ENCODE measurements around the gene EGFL7. TPM values are rescaled to one million over a fixed set of nuclear protein-coding genes. Genes with fewer than 3 reads are reported as not detected.

Gene EGFL7
- total and polyA plus RNA-seq, 9 donors = 0.18 to 113 (median 43.4) TPM

GRCh38 chr9:136695955-136696354 is 33.2 kb downstream of the EGFL7 start:
- 72 to 84% (median 78%) methylated on average over 22 to 23 of the region's 23 CpGs for WGBS, 3 donors
- intact Hi-C loops (cut with DNase I) = no loop called here
- Histone ChIP-seq H3K27me3 (no peaks in the 10 kb centered on the region), H3K27ac (no peak overlapping the region), H3K9me3 (no peaks in the 10 kb centered on the region), H3K36me3 (no peaks in the 10 kb centered on the region), H3K4me3 (no peak overlapping the region), H3K4me1 (ENCODE audit: insufficient read depth) (peaks cover 3% of the 10 kb centered on the region)
- DNase-seq = peak in 3 of 5 donors; percentile 13 to 33 (median 23)
- TF ChIP-seq EP300 (IDR thresholded peaks at IDR 0.05) = no peak
- TF ChIP-seq CTCF (IDR thresholded peaks at IDR 0.05) = no peak
- no peak for TF ChIP-seq POLR2A (IDR thresholded peaks at IDR 0.05)

- intact Hi-C loops (cut with DNase I) = no loop called here
- Histone ChIP-seq H3K27ac (no peak overlapping the region), H3K4me3 (no peak overlapping the region), H3K27me3 (no peaks in the 10 kb centered on the region), H3K9me3 (no peaks in the 10 kb centered on the region), H3K36me3 (no peaks in the 10 kb centered on the region), H3K4me1 (ENCODE audit: insufficient read depth) (peaks cover 3% of the 10 kb centered on the region)
- 41 to 56% (median 45%) methylated on average over 9 of the region's 9 CpGs for WGBS, 3 donors
- DNase-seq = peak in 2 of 5 donors; percentile 21 to 31
- no peak for TF ChIP-seq POLR2A (IDR thresholded peaks at IDR 0.05)
- no peak for TF ChIP-seq CTCF (IDR thresholded peaks at IDR 0.05)
- TF ChIP-seq EP300 (IDR thresholded peaks at IDR 0.05) = no peak
These were observed 33.8 kb downstream of the EGFL7 start for GRCh38 chr9:136696502-136696901.

GRCh38 chr9:136697146-136697820 is 34.6 kb downstream of the EGFL7 start:
- no peaks in the 10 kb centered on the region for H3K36me3 ChIP-seq
- TF ChIP-seq CTCF (IDR thresholded peaks at IDR 0.05) = no peak
- TF ChIP-seq POLR2A (IDR thresholded peaks at IDR 0.05) = no peak
- TF ChIP-seq EP300 (IDR thresholded peaks at IDR 0.05) = no peak
- DNase-seq = peak in 3 of 5 donors; percentile 15 to 35 (median 15)
- no peaks in the 10 kb centered on the region for H3K27me3 ChIP-seq
- intact Hi-C loops (cut with DNase I) = no loop called here
- H3K27ac ChIP-seq = no peak overlapping the region
- H3K4me1 ChIP-seq (ENCODE audit: insufficient read depth) = peaks cover 3% of the 10 kb centered on the region
- no peak overlapping the region for H3K4me3 ChIP-seq
- 20 to 39% (median 26%) methylated on average over 23 of the region's 23 CpGs for WGBS, 3 donors
- H3K9me3 ChIP-seq = no peaks in the 10 kb centered on the region

GRCh38 chr9:136697821-136698526 is 35.3 kb downstream of the EGFL7 start:
- Histone ChIP-seq H3K27ac (no peak overlapping the region), H3K4me1 (ENCODE audit: insufficient read depth) (peaks cover 3% of the 10 kb centered on the region), H3K4me3 (no peak overlapping the region), H3K36me3 (no peaks in the 10 kb centered on the region), H3K27me3 (no peaks in the 10 kb centered on the region), H3K9me3 (no peaks in the 10 kb centered on the region)
- TF ChIP-seq POLR2A (IDR thresholded peaks at IDR 0.05) = no peak
- TF ChIP-seq CTCF (IDR thresholded peaks at IDR 0.05) = no peak
- no peak for TF ChIP-seq EP300 (IDR thresholded peaks at IDR 0.05)
- DNase-seq = no peak
- intact Hi-C loops (cut with DNase I) = no loop called here
- 73 to 79% (median 79%) methylated on average over 20 of the region's 20 CpGs for WGBS, 3 donors

All from ovary (tissue), 9 donors.